NCI-H2029 treated with DMSO at 0.1 percent for 48 hours (cell line): ENCODE data around the gene TRAPPC2L.
"Not testable (repeated sequence)": the region's sequence is repeated elsewhere in the genome, so short reads cannot be mapped to it uniquely, and the experiment has no call there.

Source experiments
- DNase-seq: peaks from one replicate; lab custom pipeline; 2025; lab: John Stamatoyannopoulos, UW

Gene TRAPPC2L

DNA sequence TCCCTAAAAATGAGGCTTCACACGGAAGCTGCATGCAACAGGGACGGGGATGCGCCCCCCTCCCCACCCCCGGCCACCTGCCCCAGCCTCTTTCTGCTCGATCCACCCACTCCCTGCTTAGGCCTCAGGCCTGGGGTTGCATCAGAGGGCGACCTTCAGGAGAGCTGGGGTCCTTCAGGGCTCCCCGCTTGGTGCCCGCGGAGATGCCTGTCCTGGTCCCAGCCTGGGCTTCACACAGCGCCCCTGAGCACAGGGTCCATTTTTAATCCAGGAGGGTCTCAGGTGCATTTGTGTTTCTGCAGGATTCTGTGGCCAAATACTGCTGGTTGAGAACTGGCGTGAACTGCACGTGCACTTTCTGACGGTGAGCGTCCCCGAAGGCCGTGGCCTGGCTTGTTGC, 37.8 kb upstream of the TRAPPC2L start:
- DNase-seq = no peak

DNA sequence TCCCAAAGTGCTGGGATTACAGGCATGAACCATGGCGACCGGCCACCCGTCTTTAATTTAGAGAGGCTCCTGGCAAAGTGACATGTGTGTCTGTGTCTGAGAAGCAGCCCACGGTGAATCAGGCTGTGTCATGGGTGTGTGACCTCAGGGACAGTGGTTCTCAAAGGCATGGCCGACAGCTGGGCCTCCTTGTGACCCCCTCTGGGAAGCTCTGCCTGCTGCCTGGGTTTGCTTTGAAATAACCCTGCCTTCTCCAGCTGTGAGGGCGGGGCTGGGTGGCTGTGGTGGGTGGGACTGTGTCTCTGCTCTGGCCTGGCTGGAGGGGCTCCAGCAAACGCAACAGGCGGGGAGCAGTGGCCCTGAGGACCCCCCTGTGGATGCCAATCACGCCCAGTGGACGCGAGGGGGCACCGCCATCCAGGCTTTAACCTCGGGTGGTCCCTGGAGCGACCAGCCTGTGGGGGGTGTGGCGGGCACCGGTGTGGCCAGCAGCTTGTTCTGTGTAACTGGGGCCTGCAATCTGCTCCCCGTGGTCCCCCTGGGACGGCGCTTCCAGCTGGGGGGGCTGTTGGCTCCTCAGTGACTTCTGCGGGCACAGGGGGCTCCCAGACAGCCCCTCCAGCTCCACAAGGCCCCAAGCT, 36.4 kb upstream of the TRAPPC2L start:
- no peak for DNase-seq

DNA sequence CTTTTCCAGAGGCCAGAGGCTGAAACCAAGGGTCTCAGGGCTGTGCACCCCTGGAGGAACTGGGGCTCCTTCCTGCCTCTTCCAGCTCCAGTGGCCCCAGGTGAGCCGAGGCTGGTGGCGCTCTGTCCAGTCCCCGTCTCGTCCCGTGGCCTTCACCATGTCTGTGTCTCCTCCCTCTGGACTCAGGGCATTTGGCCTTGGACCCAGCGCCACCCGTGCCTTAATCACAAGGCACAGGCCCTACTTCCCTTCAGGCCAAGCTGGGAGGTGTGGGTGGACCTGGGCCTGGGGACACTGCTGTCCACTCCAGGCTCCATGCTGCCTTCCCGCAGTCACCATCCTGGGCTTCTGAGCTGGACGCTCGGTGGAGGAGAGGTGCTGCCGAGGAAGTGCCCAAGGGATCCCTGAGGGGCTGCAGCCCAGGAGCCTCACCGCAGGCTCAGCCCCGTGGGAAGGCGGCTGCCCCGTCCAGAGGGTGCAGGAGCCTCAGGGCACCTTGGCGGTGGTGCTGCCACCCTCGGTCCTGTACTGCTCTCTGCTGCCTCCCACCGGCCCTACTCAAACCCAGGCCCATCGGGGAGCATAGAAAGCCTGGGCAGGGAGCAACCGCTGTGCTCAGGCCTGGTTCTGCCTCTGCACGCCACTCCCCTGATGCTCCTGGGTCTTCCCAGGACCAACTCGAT, 35.6 kb upstream of the TRAPPC2L start:
- no peak for DNase-seq

GRCh38 chr16:88822281-88823040, 34.5 kb upstream of the TRAPPC2L start:
- DNase-seq = no peak

DNA sequence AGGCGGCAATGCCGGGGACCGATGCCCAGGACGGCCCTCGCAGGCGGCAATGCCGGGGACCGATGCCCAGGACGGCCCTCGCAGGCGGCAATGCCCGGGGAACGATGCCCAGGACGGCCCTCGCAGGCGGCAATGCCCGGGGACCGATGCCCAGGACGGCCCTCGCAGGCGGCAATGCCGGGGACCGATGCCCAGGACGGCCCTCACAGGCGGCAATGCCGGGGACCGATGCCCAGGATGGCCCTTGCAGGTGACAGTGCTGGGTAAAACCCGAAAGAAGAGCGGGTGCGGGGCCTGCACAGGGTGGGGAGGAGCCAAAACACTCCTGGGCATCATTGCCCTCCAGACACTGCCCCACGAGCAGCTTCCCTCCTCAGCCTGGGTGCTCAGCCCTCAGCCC, 33.3 kb upstream of the TRAPPC2L start:
- not testable (repeated sequence) for DNase-seq

DNA sequence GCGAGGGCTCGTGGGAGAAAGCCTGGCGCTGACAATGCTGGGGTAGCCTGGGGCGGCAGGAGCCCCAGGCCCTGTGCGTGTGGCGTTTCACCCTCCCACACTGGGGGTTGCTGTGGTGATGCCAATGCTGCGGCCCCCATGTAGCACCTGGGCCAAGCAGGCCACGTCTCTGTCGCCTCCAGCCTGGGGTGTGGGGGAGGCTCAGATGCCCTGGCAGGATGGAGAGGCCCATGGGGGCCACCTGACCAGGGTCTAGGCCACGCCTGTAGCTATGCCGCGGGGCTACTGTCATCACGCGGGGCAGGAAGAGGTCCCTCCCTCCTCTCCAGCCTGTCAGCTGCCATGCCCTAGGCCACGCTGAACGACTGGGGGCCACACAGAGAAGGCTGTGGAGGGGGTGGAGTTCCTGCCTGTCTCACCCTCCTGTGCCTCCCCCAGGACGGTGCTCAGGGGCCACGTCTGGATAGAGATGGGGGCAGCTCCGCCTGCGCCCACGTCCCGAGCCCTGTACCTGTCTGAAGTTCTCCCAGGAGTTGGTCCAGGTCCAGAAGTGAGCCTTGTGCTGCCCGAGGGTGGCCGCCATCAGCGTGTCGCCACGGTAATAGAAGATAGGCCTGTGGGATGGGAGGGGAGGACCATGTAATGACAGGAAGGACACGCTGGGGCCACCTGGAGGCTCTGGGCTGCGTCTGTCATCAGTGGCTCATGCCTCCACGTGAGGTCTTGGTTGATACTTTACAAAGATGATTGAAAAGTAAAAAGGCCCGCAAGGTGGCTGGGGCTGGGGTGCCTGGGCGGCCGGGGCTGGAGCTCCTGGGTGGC, 32.5 kb upstream of the TRAPPC2L start:
- DNase-seq = no peak

GRCh38 chr16:88825146-88825545, 31.8 kb upstream of the TRAPPC2L start:
- no peak for DNase-seq

DNA sequence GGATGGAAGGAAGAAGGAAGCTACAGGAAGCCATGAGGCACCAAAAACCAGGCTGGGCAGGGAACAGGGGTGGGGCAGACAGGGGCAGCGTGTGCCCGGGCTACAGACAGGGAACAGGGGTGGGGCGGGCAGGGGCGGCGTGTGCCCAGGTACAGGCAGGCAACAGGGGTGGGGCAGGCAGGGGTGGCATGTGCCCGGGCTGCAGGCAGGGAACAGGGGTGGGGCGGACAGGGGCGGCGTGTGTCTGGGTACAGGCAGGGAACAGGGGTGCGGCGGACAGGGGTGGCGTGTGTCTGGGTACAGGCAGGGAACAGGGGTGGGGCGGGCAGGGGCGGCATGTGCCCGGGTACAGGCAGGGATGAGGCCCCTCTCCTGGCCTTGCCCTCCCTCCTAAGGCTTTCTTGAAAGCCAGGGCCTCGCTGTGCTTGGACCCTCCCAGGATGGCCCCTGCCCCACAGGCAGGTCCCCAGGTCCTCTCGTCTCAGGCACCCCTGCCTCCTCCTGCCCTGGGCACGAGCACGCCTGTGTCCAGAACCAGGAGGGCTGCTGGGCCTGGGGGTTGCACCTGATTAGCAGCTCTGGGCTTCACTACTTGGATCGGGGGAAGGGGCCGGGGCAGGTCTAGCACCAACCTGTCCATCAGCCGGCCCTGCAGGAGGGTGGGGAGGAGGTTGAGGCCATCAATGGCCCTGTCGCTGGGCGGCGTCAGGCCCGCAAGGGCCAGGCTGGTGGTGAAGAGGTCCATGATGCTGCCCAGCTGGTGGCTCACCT, 30.7 kb upstream of the TRAPPC2L start:
- no peak for DNase-seq

- DNase-seq = no peak
Measured at GRCh38 chr16:88827727-88828126, 29.2 kb upstream of the TRAPPC2L start.

DNA sequence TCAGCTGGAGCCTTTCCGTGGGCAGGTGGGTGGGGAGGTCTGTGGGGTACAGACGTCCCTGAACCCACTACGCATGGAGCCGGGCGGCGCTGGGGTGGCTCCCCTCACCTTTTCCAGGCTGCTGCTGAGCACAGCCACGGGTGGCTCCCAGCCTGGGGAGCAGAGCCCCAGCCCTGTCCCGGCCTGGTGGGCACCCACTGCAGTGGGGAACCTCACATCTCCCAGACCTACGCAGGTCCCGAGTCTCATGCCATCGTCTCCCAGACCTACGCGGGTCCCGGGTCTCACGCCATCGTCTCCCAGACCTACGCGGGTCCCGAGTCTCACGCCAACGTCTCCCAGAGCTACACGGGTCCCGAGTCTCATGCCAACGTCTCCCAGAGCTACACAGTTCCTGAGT, 28.2 kb upstream of the TRAPPC2L start:
- no peak for DNase-seq

DNA sequence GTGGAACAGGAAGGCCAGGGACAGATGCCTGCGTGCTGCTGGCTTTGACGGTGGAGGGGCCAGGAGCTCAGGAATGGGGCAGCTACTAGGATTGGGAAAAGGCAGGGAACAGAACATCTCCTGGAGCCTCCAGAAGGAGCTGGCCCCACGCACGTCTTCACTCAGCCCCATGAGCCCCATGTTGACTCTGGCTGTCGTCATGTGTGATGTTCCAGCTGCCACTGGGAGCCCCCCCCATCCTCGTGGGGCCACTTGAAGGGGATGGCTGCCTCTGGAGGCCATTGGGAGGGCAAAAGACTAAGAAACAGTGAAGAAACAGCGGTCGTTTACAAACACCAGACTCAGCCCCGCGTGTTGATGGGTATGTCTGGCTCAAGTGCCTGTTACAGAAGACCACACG, 26.7 kb upstream of the TRAPPC2L start:
- no peak for DNase-seq

DNA sequence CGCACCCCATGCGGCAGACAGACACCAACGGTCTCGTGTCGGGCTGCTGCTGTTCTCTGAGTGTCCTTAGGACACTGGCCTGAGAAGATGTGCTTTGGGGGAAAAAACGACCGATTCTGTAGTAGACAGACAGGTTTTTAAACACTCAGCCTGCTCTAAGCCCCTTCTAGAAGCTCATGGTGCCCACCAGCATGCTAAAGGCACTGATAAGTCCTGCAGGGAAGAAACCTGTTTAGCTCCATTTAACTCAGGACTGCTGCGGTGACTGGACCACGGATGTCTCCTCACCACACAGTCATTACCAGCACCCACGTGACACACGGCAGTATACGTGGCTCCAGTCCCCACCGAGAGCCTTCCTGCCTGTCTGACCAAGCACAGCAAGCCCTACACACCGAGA, 26.1 kb upstream of the TRAPPC2L start:
- no peak for DNase-seq

DNA sequence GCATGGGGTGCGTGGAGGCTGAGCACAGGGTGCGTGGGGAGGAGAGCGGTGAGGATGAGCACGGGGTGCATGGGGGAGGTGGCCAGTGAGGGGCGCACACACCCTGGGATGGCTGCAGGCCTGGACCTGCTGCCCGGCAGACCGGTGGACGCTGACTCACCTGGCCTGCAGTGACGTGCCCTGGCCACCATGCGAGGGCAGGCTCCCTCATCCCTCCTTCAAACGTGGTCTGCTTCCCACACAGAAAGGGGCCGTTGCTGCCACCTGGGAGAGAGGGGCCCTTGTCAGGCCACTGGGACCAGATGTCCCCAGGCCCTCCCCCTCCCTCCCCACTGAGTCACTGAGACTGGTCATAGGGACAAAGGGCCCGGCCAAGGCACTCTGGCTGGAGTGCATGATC, 25.1 kb upstream of the TRAPPC2L start:
- no peak for DNase-seq

DNA sequence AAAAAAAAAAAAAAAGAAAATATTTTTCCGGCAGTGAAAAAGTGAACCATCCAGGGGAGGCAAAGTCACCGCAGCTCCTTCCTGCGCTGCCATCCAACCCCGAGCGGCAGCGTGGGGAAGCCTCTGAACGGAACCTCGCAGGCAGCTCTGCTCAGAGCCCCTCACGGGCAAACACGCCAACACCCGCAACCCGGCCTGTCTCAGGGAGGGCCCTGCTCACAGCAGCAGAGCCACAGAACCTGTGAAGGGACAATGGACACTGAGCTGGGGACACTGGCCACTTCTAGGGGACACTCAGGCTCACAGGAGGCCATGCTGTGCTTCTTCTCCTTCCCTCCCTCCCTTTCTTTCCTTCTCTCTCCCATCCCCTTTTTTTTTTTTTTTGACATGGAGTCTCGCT, 23.8 kb upstream of the TRAPPC2L start:
- no peak for DNase-seq

GRCh38 chr16:88834670-88835069, 22.3 kb upstream of the TRAPPC2L start:
- DNase-seq = no peak

GRCh38 chr16:88835383-88835782, 21.5 kb upstream of the TRAPPC2L start:
- no peak for DNase-seq

DNA sequence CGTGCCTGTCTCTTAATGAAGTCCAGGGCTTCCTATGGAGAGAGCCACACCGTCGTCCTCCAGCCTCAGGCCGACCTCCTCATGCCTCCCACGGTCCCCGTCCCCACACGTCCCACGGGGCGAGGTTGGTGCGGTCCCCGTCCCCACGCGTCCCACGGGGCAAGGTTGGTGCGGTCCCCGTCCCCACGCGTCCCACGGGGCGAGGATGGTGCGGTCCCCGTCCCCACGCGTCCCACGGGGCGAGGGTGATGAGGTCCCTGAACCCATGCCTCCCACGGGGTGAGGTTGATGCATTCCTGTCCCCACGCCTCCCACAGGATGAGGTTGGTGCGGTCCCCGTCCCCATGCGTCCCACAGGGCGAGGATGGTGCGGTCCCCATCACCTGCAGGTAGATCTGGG, 21.1 kb upstream of the TRAPPC2L start:
- DNase-seq = no peak

DNA sequence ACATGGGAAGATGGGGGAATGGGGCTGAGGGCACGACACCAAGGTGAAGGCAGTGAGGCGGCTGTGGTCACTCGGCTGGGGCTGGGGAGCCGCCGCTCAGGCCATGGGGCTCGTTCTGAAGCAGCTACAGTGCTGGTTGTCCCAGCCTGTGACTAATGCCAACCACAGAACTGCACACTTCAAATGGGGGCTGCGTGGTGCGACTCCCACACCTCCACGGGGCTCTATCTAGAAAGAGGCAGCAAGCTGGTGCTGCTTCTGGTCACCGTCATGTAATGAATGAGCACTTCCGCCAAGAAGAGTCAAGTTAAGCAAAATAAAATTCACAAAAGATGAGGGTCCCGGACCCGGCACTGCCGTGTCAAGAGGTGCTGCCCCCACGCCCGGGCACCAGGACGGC, 20.1 kb upstream of the TRAPPC2L start:
- DNase-seq = no peak

DNA sequence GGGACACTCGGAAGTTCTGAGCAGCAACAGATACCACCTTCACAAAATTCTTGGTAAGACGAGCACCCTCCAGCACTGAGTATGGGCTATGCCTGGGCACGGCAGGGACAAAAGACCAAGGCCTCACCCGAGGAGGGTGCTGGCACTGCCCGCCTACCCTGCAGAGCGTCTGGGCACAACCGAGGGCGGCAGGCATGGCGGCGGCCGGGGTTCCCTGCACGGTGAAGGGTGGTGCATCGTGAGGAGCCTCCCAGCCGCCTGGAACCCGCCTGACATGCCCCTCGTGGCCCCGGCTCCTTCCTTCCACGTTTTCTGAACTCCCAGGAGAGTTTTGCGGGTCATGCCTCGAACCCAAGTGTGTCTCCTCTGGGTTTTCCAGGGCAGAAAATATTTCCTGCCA, 19.1 kb upstream of the TRAPPC2L start:
- DNase-seq = no peak

DNA sequence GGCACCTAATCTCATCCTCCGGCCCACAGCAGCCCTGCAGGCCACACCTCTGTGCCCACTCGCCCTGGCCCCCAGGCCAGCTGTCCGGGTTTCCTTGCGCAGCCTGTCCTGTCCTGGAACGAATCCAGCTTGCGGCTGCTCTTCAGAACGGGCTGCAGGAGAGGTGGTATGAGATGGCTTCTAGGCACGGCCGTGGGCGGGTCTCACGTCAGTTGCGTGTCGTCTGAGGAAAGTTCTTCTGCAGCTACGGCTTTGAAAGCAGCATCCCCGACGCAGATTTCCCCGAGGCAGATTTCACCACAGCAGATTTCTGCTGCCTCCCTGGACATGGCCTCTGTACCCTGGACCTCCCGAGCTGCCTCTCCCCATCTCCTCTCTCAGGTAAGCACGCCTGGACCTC, 18.4 kb upstream of the TRAPPC2L start:
- no peak for DNase-seq

- DNase-seq = no peak
Measured at GRCh38 chr16:88839026-88839529, 17.8 kb upstream of the TRAPPC2L start.
